AG10803 (cell line): Measurements from ENCODE around the gene SF3B3.
A peak's percentile ranks its signal among the peaks of the same experiment; 100 is the strongest.
"Not testable (repeated sequence)": the region's sequence is repeated elsewhere in the genome, so short reads cannot be mapped to it uniquely, and the experiment has no call there.

Experiments used
- DNase-seq: peaks from one replicate; pipeline ENCODE4 v3.0.0; 2010; ENCODE audit warnings: low read depth
- H3K4me3 ChIP-seq: 2 replicates; pipeline ENCODE4 v1.5.1; 2011; ENCODE audit warnings: mild to moderate bottlenecking, low read length, control low read depth
- TF ChIP-seq, protein P1 (sequence below): conservative IDR thresholded peaks from 2 replicates; pipeline ENCODE4 v1.5.1; 2011; ENCODE audit warnings: mild to moderate bottlenecking, low read length, control low read depth, inconsistent platforms

The SF3B3 gene

GRCh38 chr16:70527315-70527996 is 3.8 kb downstream of the SF3B3 start:
- no peak overlapping the region for H3K4me3 ChIP-seq
- no peak for DNase-seq
- TF ChIP-seq, protein P1, sequence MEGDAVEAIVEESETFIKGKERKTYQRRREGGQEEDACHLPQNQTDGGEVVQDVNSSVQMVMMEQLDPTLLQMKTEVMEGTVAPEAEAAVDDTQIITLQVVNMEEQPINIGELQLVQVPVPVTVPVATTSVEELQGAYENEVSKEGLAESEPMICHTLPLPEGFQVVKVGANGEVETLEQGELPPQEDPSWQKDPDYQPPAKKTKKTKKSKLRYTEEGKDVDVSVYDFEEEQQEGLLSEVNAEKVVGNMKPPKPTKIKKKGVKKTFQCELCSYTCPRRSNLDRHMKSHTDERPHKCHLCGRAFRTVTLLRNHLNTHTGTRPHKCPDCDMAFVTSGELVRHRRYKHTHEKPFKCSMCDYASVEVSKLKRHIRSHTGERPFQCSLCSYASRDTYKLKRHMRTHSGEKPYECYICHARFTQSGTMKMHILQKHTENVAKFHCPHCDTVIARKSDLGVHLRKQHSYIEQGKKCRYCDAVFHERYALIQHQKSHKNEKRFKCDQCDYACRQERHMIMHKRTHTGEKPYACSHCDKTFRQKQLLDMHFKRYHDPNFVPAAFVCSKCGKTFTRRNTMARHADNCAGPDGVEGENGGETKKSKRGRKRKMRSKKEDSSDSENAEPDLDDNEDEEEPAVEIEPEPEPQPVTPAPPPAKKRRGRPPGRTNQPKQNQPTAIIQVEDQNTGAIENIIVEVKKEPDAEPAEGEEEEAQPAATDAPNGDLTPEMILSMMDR = no peak

DNA sequence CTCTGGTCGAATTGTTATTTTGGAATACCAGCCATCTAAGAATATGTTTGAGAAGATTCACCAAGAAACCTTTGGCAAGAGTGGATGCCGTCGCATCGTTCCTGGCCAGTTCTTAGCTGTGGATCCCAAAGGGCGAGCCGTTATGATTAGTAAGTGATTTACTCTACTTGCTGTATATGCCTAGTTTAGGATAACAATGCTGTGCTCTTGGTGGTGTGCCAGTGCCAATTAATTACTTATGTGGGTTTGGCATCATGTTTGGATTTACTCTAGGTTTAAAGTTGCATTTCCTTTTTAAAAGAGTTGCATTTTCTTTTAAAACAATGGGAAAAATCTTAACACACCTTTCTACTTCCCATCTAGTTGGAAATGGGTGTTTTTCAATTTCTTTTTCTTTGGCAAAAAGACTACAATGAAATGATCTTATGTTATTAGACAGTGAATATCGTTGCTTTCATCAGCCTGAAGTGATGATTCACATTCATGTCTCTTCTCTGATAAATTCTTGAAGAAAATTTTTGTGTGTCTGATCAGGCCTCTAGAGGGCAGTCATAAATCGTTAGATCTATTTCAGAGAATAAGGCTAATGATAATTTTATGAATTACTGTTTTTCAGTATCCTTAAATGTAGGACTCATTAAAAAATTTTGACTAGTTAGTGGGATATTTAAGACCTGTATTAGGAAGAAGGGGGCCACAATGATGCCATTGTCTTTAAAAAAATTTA is 5.6 kb downstream of the SF3B3 start:
- DNase-seq = peak; percentile 72
- no peak overlapping the region for H3K4me3 ChIP-seq
- TF ChIP-seq, protein P1 = peak; percentile 66

DNA sequence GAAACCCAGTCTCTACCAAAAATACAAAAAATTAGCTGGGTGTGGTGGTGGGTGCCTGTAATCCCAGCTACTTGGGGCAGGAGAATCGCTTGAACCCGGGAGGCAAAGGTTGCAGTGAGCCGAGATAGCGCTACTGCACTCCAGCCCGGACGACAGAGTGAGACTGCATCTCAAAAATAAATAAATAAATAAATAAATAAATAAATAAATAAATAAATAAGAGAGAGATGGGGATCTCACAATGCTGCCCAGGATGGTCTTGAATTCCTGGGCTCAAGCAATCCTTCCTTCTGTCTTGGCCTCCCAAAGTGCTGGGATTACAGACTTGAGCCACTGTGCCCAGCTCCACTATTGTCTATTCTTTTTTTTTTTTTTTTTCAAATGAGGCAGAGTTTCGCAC is 6.3 kb downstream of the SF3B3 start:
- not testable (repeated sequence) for DNase-seq, H3K4me3 ChIP-seq

GRCh38 chr16:70534971-70535370 is 11.4 kb downstream of the SF3B3 start:
- no peak overlapping the region for H3K4me3 ChIP-seq
- TF ChIP-seq, protein P1 = no peak
- DNase-seq = no peak

GRCh38 chr16:70540994-70541393 is 17.4 kb downstream of the SF3B3 start:
- H3K4me3 ChIP-seq = no peak overlapping the region
- peak; percentile 35 for DNase-seq
- TF ChIP-seq, protein P1 = no peak

GRCh38 chr16:70544548-70544947 is 20.9 kb downstream of the SF3B3 start:
- H3K4me3 ChIP-seq = no peak overlapping the region
- TF ChIP-seq, protein P1 = no peak
- DNase-seq = no peak

DNA sequence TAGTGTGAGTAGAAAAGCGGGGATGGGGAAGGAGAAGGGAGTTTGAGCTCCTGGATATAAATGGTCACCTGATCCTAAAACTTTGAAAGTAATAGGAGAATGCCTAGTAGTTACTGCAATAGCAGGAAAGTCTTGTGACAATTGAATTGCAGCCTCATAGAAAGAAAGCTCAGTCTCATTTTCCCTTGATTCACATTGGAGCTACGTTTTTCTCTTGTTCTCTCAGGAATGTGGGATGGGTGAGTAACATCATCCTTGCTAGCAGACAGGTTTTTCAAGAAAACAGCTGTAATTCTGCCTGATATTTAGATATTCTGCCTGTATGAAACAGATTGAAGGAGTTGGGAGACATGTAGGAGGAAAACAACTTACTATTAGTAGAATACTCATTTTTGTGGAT is 25.3 kb downstream of the SF3B3 start:
- TF ChIP-seq, protein P1 = no peak
- DNase-seq = no peak
- H3K4me3 ChIP-seq = no peak overlapping the region
